Measurements from ENCODE around the gene SUSD1. TPM values are rescaled to one million over a fixed set of nuclear protein-coding genes. Genes with fewer than 3 reads are reported as not detected.

The SUSD1 gene
- total RNA-seq, 4 donors from 2014 or later, result 5.9 to 10.0 (median 7.4) TPM

GRCh38 chr9:112184946-112185345, 9.8 kb upstream of the SUSD1 start:
- Histone ChIP-seq H3K4me3 (no peak overlapping the region), H3K27ac (no peak overlapping the region), H3K36me3 (no peaks in the 10 kb centered on the region), H3K27me3 (no peaks in the 10 kb centered on the region), H3K4me1 (no peaks in the 10 kb centered on the region), H3K9me3 (no peaks in the 10 kb centered on the region)
- ATAC-seq, result no peak
- 71 to 83% methylated on average over 1 to 2 of the region's 2 CpGs for WGBS, 2 donors (ENCODE audit: low coverage in 1 of 2)
- no peak for TF ChIP-seq POLR2A (IDR thresholded peaks at IDR 0.05)
- TF ChIP-seq EP300 (IDR thresholded peaks at IDR 0.05), result no peak
- TF ChIP-seq POLR2AphosphoS5 (IDR thresholded peaks at IDR 0.05), result no peak
- TF ChIP-seq CTCF (IDR thresholded peaks at IDR 0.05), result no peak

- TF ChIP-seq EP300 (IDR thresholded peaks at IDR 0.05), result no peak
- no peak for TF ChIP-seq POLR2AphosphoS5 (IDR thresholded peaks at IDR 0.05)
- no peak for TF ChIP-seq POLR2A (IDR thresholded peaks at IDR 0.05)
- TF ChIP-seq CTCF (IDR thresholded peaks at IDR 0.05), result no peak
- Histone ChIP-seq H3K36me3 (no peaks in the 10 kb centered on the region), H3K4me1 (no peaks in the 10 kb centered on the region), H3K4me3 (no peak overlapping the region), H3K27ac (no peak overlapping the region), H3K9me3 (no peaks in the 10 kb centered on the region), H3K27me3 (no peaks in the 10 kb centered on the region)
- no peak for ATAC-seq
- 77 to 78% methylated on average over 3 of the region's 3 CpGs for WGBS, 2 donors (ENCODE audit: low coverage in 1 of 2)
Measured at GRCh38 chr9:112184221-112184620, 9.1 kb upstream of the SUSD1 start.

GRCh38 chr9:112180387-112180881, 5.3 kb upstream of the SUSD1 start:
- TF ChIP-seq POLR2A (IDR thresholded peaks at IDR 0.05) (no peak), POLR2AphosphoS5 (IDR thresholded peaks at IDR 0.05) (no peak), EP300 (IDR thresholded peaks at IDR 0.05) (no peak), CTCF (IDR thresholded peaks at IDR 0.05) (no peak)
- no peak overlapping the region for H3K4me3 ChIP-seq
- ATAC-seq, result no peak
- H3K36me3 ChIP-seq, result no peaks in the 10 kb centered on the region
- 15 to 20% methylated on average over 1 to 2 of the region's 3 CpGs for WGBS, 2 donors (ENCODE audit: low coverage in 1 of 2)
- peaks cover 3% of the 10 kb centered on the region for H3K27me3 ChIP-seq
- no peak overlapping the region for H3K27ac ChIP-seq
- H3K4me1 ChIP-seq, result peaks cover 0 to 1% (median 0%) of the 10 kb centered on the region in 3 donors
- H3K9me3 ChIP-seq, result no peaks in the 10 kb centered on the region

GRCh38 chr9:112179816-112180215, 4.7 kb upstream of the SUSD1 start:
- TF ChIP-seq CTCF (IDR thresholded peaks at IDR 0.05), result no peak
- TF ChIP-seq POLR2AphosphoS5 (IDR thresholded peaks at IDR 0.05), result no peak
- no peak for TF ChIP-seq EP300 (IDR thresholded peaks at IDR 0.05)
- no peak for TF ChIP-seq POLR2A (IDR thresholded peaks at IDR 0.05)
- Histone ChIP-seq H3K4me3 (no peak overlapping the region), H3K27me3 (peaks cover 7% of the 10 kb centered on the region), H3K36me3 (no peaks in the 10 kb centered on the region), H3K9me3 (no peaks in the 10 kb centered on the region), H3K4me1 (peaks cover 0 to 6% (median 0%) of the 10 kb centered on the region in 3 donors), H3K27ac (no peak overlapping the region)
- ATAC-seq, result no peak
- 60 to 86% methylated on average over 2 to 4 of the region's 4 CpGs for WGBS, 2 donors (ENCODE audit: low coverage in 1 of 2)

- no peak overlapping the region for H3K4me3 ChIP-seq
- no peak for TF ChIP-seq POLR2A (IDR thresholded peaks at IDR 0.05)
- TF ChIP-seq CTCF (IDR thresholded peaks at IDR 0.05), result no peak
- TF ChIP-seq EP300 (IDR thresholded peaks at IDR 0.05), result no peak
- TF ChIP-seq POLR2AphosphoS5 (IDR thresholded peaks at IDR 0.05), result no peak
- WGBS, 2 donors (ENCODE audit: low coverage in 1 of 2), result 80 to 84% methylated on average over 1 to 5 of the region's 5 CpGs
Measured at GRCh38 chr9:112176524-112176923, 1.4 kb upstream of the SUSD1 start.

More at GRCh38 chr9:112176524-112176923, 1.4 kb upstream of the SUSD1 start:
- H3K9me3 ChIP-seq, result no peaks in the 10 kb centered on the region
- H3K36me3 ChIP-seq, result no peaks in the 10 kb centered on the region
- no peak for ATAC-seq
- no peak overlapping the region for H3K27ac ChIP-seq
- peaks cover 10% of the 10 kb centered on the region for H3K27me3 ChIP-seq
- peaks cover 0 to 16% (median 0%) of the 10 kb centered on the region in 3 donors for H3K4me1 ChIP-seq
